ENCODE results near the gene NTPCR.

DNA sequence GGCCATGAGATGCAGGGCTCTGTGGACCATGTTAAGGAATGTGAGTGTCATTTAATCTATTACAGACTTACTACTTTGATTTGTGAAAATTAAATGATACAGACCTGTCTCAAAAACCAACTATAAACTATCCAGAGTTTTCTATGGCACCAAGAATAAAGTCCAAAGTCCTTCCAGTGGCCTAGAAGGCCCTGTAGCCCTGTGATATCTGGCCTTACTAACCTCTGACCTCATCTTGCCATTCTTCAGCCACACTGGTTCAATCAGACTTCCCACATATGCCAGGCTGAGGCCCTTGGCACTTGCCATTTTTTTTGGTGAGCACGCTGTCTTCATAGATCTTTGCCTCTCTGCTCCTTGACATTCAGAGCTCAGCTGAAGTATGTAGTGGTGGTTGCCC is 7.7 kb downstream of the NTPCR start:
- TF ChIP-seq, protein P1, sequence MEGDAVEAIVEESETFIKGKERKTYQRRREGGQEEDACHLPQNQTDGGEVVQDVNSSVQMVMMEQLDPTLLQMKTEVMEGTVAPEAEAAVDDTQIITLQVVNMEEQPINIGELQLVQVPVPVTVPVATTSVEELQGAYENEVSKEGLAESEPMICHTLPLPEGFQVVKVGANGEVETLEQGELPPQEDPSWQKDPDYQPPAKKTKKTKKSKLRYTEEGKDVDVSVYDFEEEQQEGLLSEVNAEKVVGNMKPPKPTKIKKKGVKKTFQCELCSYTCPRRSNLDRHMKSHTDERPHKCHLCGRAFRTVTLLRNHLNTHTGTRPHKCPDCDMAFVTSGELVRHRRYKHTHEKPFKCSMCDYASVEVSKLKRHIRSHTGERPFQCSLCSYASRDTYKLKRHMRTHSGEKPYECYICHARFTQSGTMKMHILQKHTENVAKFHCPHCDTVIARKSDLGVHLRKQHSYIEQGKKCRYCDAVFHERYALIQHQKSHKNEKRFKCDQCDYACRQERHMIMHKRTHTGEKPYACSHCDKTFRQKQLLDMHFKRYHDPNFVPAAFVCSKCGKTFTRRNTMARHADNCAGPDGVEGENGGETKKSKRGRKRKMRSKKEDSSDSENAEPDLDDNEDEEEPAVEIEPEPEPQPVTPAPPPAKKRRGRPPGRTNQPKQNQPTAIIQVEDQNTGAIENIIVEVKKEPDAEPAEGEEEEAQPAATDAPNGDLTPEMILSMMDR (IDR thresholded peaks at IDR 0.05): no peak
- TF ChIP-seq POLR2AphosphoS5 (IDR thresholded peaks at IDR 0.05): no peak
- TF ChIP-seq EP300 (IDR thresholded peaks at IDR 0.05; ENCODE audit: low read depth): no peak
- no peak for TF ChIP-seq POLR2A (IDR thresholded peaks at IDR 0.05)

Measured in transverse colon (tissue), 4 donors.